Liver (tissue), 9 donors: ENCODE data around the gene ATP2A1. TPM values are rescaled to one million over a fixed set of nuclear protein-coding genes. Genes with fewer than 3 reads are reported as not detected.

ENCODE experiments used
- DNase-seq: peaks from one replicate; pipeline ENCODE4 v3.0.0-alpha.2; 2017; ENCODE audit warnings: low spot score
- H3K27ac ChIP-seq, 2 donors: one replicate each; pipeline ENCODE4 v1.7.0; 2013; ENCODE audit warnings: inconsistent platforms in 2 of 2, low read length in 2 of 2, control low read depth in 1 of 2, low read depth in 1 of 2, mild to moderate bottlenecking in 1 of 2
- H3K27me3 ChIP-seq, 4 donors: one replicate each; pipeline versions ENCODE4 v1.6.1 to v1.7.0; 2013; ENCODE audit warnings: low read length in 3 of 4, inconsistent platforms in 1 of 4, mild to moderate bottlenecking in 1 of 4, moderate library complexity in 1 of 4; ENCODE audit not compliant: control insufficient read depth in 4 of 4, insufficient read depth in 4 of 4
- H3K36me3 ChIP-seq, 4 donors: one replicate each; pipeline versions ENCODE4 v1.6.1 to v1.7.0; 2013; ENCODE audit warnings: low read length in 3 of 4, mild to moderate bottlenecking in 3 of 4, low read depth in 1 of 4, moderate library complexity in 1 of 4; ENCODE audit not compliant: control insufficient read depth in 4 of 4, insufficient read depth in 3 of 4
- H3K4me1 ChIP-seq, 4 donors: one replicate each; pipeline versions ENCODE4 v1.6.1 to v1.7.0; 2013; ENCODE audit warnings: low read length in 3 of 4, mild to moderate bottlenecking in 3 of 4, moderate library complexity in 1 of 4; ENCODE audit not compliant: control insufficient read depth in 4 of 4, insufficient read depth in 4 of 4
- H3K4me3 ChIP-seq, 3 donors: one replicate each; pipeline versions ENCODE4 v1.6.1 to v1.7.0; 2013; ENCODE audit warnings: low read length in 3 of 3, control low read depth in 1 of 3, low read depth in 1 of 3, mild to moderate bottlenecking in 1 of 3
- H3K9ac ChIP-seq, 2 donors: one replicate each; pipeline ENCODE4 v1.7.0; 2013; ENCODE audit warnings: low read length in 2 of 2, mild to moderate bottlenecking in 2 of 2, moderate library complexity in 2 of 2, control low read depth in 1 of 2, low read depth in 1 of 2
- H3K9me3 ChIP-seq, 4 donors: one replicate each; pipeline versions ENCODE4 v1.6.1 to v1.7.0; 2013; ENCODE audit warnings: low read length in 3 of 4; ENCODE audit not compliant: control insufficient read depth in 4 of 4
- EGR1 ChIP-seq, 2 donors: IDR thresholded peaks; 2 replicates each; pipeline ENCODE4 v1.6.1; 2016 to 2018; ENCODE audit warnings: antibody characterized with exemption in 2 of 2, low read depth in 2 of 2
- FOXA1 ChIP-seq: IDR thresholded peaks from 2 replicates; pipeline ENCODE4 v1.6.1; 2016; ENCODE audit warnings: antibody characterized with exemption
- FOXA2 ChIP-seq: IDR thresholded peaks from 2 replicates; pipeline ENCODE4 v1.6.1; 2016; ENCODE audit warnings: antibody characterized with exemption
- GABPA ChIP-seq, 2 donors: IDR thresholded peaks in 1 of 2; conservative IDR thresholded peaks in 1 of 2; 2 replicates each; pipeline ENCODE4 v1.6.1; 2016; ENCODE audit warnings: antibody characterized with exemption in 2 of 2, mild to moderate bottlenecking in 1 of 2, moderate library complexity in 1 of 2
- HNF4A ChIP-seq, 2 donors: conservative IDR thresholded peaks; 2 replicates each; pipeline ENCODE4 v1.6.1; 2016; ENCODE audit warnings: antibody characterized with exemption in 2 of 2, mild to moderate bottlenecking in 2 of 2
- JUND ChIP-seq, 2 donors: IDR thresholded peaks; 2 replicates each; pipeline ENCODE4 v1.6.1; 2016; ENCODE audit warnings: antibody characterized with exemption in 2 of 2
- NR2F2 ChIP-seq: IDR thresholded peaks from 2 replicates; pipeline ENCODE4 v1.6.1; 2016; ENCODE audit warnings: antibody characterized with exemption
- RAD21 ChIP-seq, 2 donors: IDR thresholded peaks; 2 replicates each; pipeline ENCODE4 v1.6.1; 2016; ENCODE audit warnings: antibody characterized with exemption in 2 of 2, mild to moderate bottlenecking in 2 of 2
- RXRA ChIP-seq, 2 donors: IDR thresholded peaks; 2 replicates each; pipeline ENCODE4 v1.6.1; 2017 to 2018; ENCODE audit warnings: antibody characterized with exemption in 2 of 2, mild to moderate bottlenecking in 1 of 2
- TAF1 ChIP-seq: conservative IDR thresholded peaks from 2 replicates; pipeline ENCODE4 v1.6.1; 2016; ENCODE audit warnings: antibody characterized with exemption, mild to moderate bottlenecking
- YY1 ChIP-seq: IDR thresholded peaks from 2 replicates; pipeline ENCODE4 v1.6.1; 2016; ENCODE audit warnings: antibody characterized with exemption, mild to moderate bottlenecking
- WGBS: extraction: QIAGEN DNeasy Blood & Tissue Kit; methylation state at CpG from one replicate; pipeline ENCODE4 v1.1.7; 2013; 5-methylcytosine and 5-hydroxymethylcytosine counted together
- polyA plus RNA-seq, 2 donors: library from polyadenylated mRNA; stranded (reverse) in 1 of 2; unstranded in 1 of 2; fragments of 200-250 nt in 1 of 2; fragments of >200 nt in 1 of 2; fragmentation: Nextera tagmentation in 1 of 2; extraction: Ambion mirVana in 1 of 2; gene quantifications; one replicate each; pipeline versions ENCODE4 v1.2.1 to v1.2.3, GENCODE V29; 2013 to 2015
- total RNA-seq, 2 donors: library from RNA; depleted of rRNA; stranded (reverse); fragments of >200 nt; gene quantifications; one replicate each; pipeline ENCODE4 v1.2.3, GENCODE V29; 2014
- TF ChIP-seq, protein P1 (sequence below): IDR thresholded peaks from 2 replicates; pipeline ENCODE4 v1.6.1; 2016; ENCODE audit warnings: antibody characterized with exemption
- TF ChIP-seq, protein P2 (sequence below): IDR thresholded peaks from 2 replicates; pipeline ENCODE4 v1.6.1; 2016; ENCODE audit warnings: antibody characterized with exemption
- TF ChIP-seq, protein P3 (sequence below): fragments of 150-350 bp; IDR thresholded peaks from 2 replicates; pipeline ENCODE4 v1.5.1; 2017; ENCODE audit warnings: improper control_type of control experiment, low read depth, low read length; ENCODE audit not compliant: missing input control
- donor health status: healthy.
- donor health status: healthy.
- donor health status: healthy.
- donor health status: healthy.
- donor health status: healthy.

Gene ATP2A1
- total and polyA plus RNA-seq, 4 donors, result 0.07 to 0.23 (median 0.13) TPM

DNA sequence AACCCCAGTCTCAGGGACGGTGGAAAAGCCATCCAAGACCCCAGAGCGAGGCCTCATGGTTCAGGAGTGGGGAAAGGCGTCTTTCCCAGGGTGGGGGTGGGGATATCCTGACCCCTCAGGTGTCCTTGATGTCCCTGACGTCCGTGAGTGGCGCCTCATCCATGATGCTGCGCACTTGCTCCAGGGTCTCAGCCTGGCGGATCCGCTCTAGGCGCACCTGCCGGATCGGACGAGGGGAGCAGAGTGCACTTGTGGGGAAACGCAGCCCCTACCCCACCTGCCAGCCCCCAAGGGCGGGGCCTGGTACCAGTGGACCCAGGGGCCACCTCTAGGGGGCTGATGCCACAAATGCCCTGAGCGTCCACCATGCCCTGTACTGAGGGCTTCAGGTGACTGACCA is 26.5 kb downstream of the ATP2A1 start:
- TF ChIP-seq EGR1 (IDR thresholded peaks at IDR 0.05; ENCODE audit: low read depth in 2 of 2) (no peak), FOXA1 (no peak), GABPA (IDR thresholded peaks at IDR 0.05 in 1 of 2, conservative IDR thresholded peaks at IDR 0.05 in 1 of 2) (no peak), YY1 (no peak), NR2F2 (no peak), HNF4A (conservative IDR thresholded peaks at IDR 0.05) (no peak), RAD21 (IDR thresholded peaks at IDR 0.05) (no peak), RXRA (IDR thresholded peaks at IDR 0.05) (no peak)
- TF ChIP-seq, protein P1, sequence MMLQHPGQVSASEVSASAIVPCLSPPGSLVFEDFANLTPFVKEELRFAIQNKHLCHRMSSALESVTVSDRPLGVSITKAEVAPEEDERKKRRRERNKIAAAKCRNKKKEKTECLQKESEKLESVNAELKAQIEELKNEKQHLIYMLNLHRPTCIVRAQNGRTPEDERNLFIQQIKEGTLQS, result no peak
- WGBS, result 98% methylated on average over 16 of the region's 16 CpGs

DNA sequence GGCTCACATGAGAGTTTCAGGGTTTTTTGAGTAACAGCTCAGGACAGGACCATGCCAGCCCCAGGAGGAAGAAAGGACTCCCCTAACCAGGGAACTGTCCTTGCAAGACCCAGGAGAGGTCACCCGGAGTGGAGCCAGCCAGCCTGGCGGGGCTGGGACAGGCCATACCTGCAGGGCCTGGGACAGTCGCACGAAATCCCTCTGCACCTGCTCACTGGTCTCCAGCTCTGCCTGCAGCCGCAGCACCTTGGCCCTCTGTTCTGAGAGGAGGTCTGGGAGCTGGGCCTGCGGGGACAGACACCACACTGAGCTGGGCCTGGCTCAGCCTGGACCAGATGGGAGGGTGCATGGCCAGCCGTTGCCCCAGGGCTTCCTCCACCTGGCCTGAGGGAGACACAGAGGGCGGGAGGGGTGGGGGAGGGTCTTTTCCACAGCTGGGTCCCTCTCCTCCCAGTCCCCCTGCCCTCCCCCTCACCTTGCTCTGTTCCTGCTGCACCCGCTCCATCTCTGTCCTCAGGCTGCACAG is 27.0 kb downstream of the ATP2A1 start:
- TF ChIP-seq FOXA2 (no peak), TAF1 (no peak), FOXA1 (no peak), EGR1 (IDR thresholded peaks at IDR 0.05; ENCODE audit: low read depth in 2 of 2) (no peak), HNF4A (conservative IDR thresholded peaks at IDR 0.05) (no peak), JUND (IDR thresholded peaks at IDR 0.05) (no peak)
- TF ChIP-seq, protein P1, result no peak
- TF ChIP-seq, protein P2, sequence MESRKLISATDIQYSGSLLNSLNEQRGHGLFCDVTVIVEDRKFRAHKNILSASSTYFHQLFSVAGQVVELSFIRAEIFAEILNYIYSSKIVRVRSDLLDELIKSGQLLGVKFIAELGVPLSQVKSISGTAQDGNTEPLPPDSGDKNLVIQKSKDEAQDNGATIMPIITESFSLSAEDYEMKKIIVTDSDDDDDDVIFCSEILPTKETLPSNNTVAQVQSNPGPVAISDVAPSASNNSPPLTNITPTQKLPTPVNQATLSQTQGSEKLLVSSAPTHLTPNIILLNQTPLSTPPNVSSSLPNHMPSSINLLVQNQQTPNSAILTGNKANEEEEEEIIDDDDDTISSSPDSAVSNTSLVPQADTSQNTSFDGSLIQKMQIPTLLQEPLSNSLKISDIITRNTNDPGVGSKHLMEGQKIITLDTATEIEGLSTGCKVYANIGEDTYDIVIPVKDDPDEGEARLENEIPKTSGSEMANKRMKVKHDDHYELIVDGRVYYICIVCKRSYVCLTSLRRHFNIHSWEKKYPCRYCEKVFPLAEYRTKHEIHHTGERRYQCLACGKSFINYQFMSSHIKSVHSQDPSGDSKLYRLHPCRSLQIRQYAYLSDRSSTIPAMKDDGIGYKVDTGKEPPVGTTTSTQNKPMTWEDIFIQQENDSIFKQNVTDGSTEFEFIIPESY, result no peak
- TF ChIP-seq, protein P3, sequence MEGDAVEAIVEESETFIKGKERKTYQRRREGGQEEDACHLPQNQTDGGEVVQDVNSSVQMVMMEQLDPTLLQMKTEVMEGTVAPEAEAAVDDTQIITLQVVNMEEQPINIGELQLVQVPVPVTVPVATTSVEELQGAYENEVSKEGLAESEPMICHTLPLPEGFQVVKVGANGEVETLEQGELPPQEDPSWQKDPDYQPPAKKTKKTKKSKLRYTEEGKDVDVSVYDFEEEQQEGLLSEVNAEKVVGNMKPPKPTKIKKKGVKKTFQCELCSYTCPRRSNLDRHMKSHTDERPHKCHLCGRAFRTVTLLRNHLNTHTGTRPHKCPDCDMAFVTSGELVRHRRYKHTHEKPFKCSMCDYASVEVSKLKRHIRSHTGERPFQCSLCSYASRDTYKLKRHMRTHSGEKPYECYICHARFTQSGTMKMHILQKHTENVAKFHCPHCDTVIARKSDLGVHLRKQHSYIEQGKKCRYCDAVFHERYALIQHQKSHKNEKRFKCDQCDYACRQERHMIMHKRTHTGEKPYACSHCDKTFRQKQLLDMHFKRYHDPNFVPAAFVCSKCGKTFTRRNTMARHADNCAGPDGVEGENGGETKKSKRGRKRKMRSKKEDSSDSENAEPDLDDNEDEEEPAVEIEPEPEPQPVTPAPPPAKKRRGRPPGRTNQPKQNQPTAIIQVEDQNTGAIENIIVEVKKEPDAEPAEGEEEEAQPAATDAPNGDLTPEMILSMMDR, result no peak
- peaks cover 0 to 16% (median 9%) of the 10 kb centered on the region in 4 donors for H3K36me3 ChIP-seq
- H3K27ac ChIP-seq, result no peak overlapping the region
- no peak overlapping the region for H3K9ac ChIP-seq
- no peak overlapping the region for H3K4me3 ChIP-seq
- no peak for DNase-seq
- no peaks in the 10 kb centered on the region for H3K9me3 ChIP-seq
- H3K4me1 ChIP-seq, result no peaks in the 10 kb centered on the region
- 97% methylated on average over 9 of the region's 9 CpGs for WGBS
- no peaks in the 10 kb centered on the region for H3K27me3 ChIP-seq

More for the DNA sequence above, 26.5 kb downstream of the ATP2A1 start:
- H3K27ac ChIP-seq, result no peak overlapping the region
- H3K9me3 ChIP-seq, result no peaks in the 10 kb centered on the region
- no peak for DNase-seq
- peaks cover 0 to 16% (median 9%) of the 10 kb centered on the region in 4 donors for H3K36me3 ChIP-seq
- no peak overlapping the region for H3K4me3 ChIP-seq
- H3K9ac ChIP-seq, result no peak overlapping the region
- no peaks in the 10 kb centered on the region for H3K27me3 ChIP-seq
- H3K4me1 ChIP-seq, result no peaks in the 10 kb centered on the region
